GM13976 (cell line): ENCODE results near the gene AASDHPPT.

Experiments
- DNase-seq: peaks from one replicate; pipeline ENCODE4 v3.0.0; 2012; ENCODE audit warnings: low spot score
- in situ Hi-C: fragments of 300-500 bp; cut with MboI; formaldehyde crosslinking; loops from one replicate; pipeline ENCODE4 v1.12.0; 2022; ENCODE audit warnings: low sequenced_read_pairs, mixed read lengths, inconsistent platforms; ENCODE audit not compliant: unreplicated experiment
- TF ChIP-seq, protein P1 (sequence below): IDR thresholded peaks from 2 replicates; pipeline ENCODE4 v1.5.1; 2012; ENCODE audit warnings: borderline replicate concordance, mild to moderate bottlenecking; ENCODE audit not compliant: insufficient read depth; ENCODE audit errors: extremely low read depth, missing control alignments, control extremely low read depth

AASDHPPT gene

DNA sequence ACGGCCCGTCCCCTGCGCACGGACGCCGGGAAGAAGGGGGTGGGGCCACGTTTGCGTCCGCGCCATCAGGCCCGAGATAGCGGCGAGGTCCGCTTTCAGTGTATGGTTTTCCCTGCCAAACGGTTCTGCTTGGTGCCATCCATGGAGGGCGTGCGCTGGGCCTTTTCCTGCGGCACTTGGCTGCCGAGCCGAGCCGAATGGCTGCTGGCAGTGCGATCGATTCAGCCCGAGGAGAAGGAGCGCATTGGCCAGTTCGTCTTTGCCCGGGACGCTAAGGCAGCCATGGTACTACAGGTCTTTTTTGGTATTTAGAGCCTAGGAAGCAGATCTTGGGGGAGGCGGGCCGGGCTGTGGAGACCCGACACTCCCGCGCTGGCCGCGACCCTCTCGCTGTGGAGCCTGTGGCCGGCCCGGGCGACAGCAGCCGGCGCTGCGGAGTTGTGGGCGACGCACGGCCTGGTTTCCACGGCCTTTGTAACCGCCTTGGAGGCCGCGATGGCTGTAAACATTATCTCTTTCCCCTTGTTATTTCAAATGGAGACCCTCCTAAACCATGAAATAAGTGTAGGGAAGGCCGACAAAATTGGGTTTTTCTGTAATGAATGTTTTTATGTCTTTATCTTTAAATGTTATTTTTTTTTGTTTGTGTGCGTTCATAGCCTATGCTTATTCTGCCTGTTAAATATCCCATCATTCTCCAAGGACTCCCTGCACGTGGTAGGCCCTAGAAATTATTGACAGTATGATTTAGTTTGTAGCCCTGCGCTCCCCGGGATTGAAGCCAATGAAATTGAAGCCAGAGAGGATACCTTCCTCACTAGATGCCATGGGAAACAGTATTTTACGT is at the start of gene AASDHPPT:
Gene AASDHPPT (plus strand): TSS at position 54 of the 847 bp plus-strand sequence. CDS start 49 bp downstream, at position 103.
- no peak for DNase-seq
- TF ChIP-seq, protein P1, sequence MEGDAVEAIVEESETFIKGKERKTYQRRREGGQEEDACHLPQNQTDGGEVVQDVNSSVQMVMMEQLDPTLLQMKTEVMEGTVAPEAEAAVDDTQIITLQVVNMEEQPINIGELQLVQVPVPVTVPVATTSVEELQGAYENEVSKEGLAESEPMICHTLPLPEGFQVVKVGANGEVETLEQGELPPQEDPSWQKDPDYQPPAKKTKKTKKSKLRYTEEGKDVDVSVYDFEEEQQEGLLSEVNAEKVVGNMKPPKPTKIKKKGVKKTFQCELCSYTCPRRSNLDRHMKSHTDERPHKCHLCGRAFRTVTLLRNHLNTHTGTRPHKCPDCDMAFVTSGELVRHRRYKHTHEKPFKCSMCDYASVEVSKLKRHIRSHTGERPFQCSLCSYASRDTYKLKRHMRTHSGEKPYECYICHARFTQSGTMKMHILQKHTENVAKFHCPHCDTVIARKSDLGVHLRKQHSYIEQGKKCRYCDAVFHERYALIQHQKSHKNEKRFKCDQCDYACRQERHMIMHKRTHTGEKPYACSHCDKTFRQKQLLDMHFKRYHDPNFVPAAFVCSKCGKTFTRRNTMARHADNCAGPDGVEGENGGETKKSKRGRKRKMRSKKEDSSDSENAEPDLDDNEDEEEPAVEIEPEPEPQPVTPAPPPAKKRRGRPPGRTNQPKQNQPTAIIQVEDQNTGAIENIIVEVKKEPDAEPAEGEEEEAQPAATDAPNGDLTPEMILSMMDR, result no peak
- in situ Hi-C loops, result no loop called here

DNA sequence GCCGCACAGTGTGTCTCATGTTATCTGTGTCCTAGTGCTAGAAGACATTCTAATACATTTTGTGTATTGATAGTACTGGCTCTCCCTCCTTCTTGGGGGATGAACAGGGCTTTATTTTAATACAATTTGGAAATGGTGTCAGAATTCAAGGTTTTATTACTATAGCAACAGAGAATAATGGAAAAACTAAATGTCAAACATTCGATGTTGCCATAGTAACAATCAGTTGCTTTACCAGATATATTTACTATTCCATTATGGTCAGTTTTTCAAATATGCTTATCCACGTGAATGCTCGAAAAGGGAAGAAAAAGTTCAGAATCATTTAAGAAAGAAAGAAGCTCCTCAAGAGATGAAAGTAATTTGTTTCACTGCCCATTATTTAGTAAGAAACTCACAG is 46.9 kb upstream of the AASDHPPT start:
- in situ Hi-C loops, result no loop called here
- TF ChIP-seq, protein P1, result no peak
- DNase-seq, result no peak

- TF ChIP-seq, protein P1, result no peak
- no peak for DNase-seq
- in situ Hi-C loops, result no loop called here
Measured at GRCh38 chr11:106031202-106031810, 46.2 kb upstream of the AASDHPPT start.

- in situ Hi-C loops, result no loop called here
- TF ChIP-seq, protein P1, result no peak
- DNase-seq, result no peak
Measured at GRCh38 chr11:106031936-106032335, 45.5 kb upstream of the AASDHPPT start.

DNA sequence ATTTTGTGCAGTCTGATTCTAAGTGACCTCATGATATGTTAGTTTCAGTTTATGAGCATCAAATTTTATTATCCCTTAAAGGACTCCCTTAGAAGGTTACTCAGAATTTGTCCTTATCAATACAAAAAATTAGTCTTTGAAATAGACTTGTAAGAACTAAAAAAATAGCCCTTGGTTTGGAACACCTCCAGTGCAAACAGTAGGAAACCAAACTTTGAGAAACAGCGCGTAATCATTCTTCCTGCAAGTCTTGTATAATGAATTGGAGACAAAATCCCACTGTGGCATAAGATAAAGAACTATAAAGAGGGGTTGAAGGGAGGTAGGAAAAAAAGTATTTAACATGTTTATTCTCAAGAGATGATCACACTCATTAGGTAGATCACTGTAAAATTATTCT is 44.6 kb upstream of the AASDHPPT start:
- DNase-seq, result no peak
- in situ Hi-C loops, result no loop called here
- TF ChIP-seq, protein P1, result no peak

- DNase-seq, result no peak
- in situ Hi-C loops, result no loop called here
- TF ChIP-seq, protein P1, result no peak
Measured at GRCh38 chr11:106043540-106043939, 33.9 kb upstream of the AASDHPPT start.
